NB4 (cell line): Measurements from ENCODE around the gene NOP53.

Experiments
- DNase-seq: peaks from one replicate; pipeline ENCODE4 v3.0.0; 2010; ENCODE audit warnings: low read depth
- H3K4me3 ChIP-seq: one replicate; pipeline ENCODE4 v1.5.1; 2011; ENCODE audit warnings: mild to moderate bottlenecking, low read depth, low read length, moderate library complexity
- CTCF ChIP-seq: IDR thresholded peaks from one replicate; pipeline ENCODE4 v1.5.1; 2012; ENCODE audit warnings: low read depth, low read length
- MAX ChIP-seq: IDR thresholded peaks from 2 replicates; pipeline ENCODE4 v1.6.1; 2011; ENCODE audit warnings: low read depth, low read length
- MYC ChIP-seq: IDR thresholded peaks from 2 replicates; pipeline ENCODE4 v1.6.1; 2011; ENCODE audit warnings: low read depth, low read length
- POLR2A ChIP-seq: IDR thresholded peaks from 2 replicates; pipeline ENCODE4 v1.6.1; 2011; ENCODE audit warnings: mild to moderate bottlenecking; ENCODE audit not compliant: insufficient read length; ENCODE audit errors: extremely low read depth

NOP53 gene

GRCh38 chr19:47750752-47751151 is 5.4 kb downstream of the NOP53 start:
- TF ChIP-seq CTCF (no peak), MAX (no peak), POLR2A (no peak), MYC (no peak)
- no peak for DNase-seq
- no peak overlapping the region for H3K4me3 ChIP-seq

- no peak overlapping the region for H3K4me3 ChIP-seq
- DNase-seq, result no peak
- no peak for TF ChIP-seq CTCF
- no peak for TF ChIP-seq POLR2A
- TF ChIP-seq MYC, result no peak
- no peak for TF ChIP-seq MAX
Observed at GRCh38 chr19:47752440-47753211, 7.3 kb downstream of the NOP53 start.

GRCh38 chr19:47754206-47755064 is 9.1 kb downstream of the NOP53 start:
- DNase-seq, result no peak
- no peak for TF ChIP-seq CTCF
- H3K4me3 ChIP-seq, result no peak overlapping the region

GRCh38 chr19:47755065-47755761 is 9.9 kb downstream of the NOP53 start:
- no peak for DNase-seq
- no peak for TF ChIP-seq MYC
- H3K4me3 ChIP-seq, result no peak overlapping the region

GRCh38 chr19:47755762-47756626 is 10.6 kb downstream of the NOP53 start:
- TF ChIP-seq MAX (no peak), POLR2A (no peak), MYC (no peak)
- no peak overlapping the region for H3K4me3 ChIP-seq
- peak; percentile 23 for DNase-seq

GRCh38 chr19:47756627-47756929 is 11.2 kb downstream of the NOP53 start:
- TF ChIP-seq MAX (no peak), CTCF (no peak), MYC (no peak), POLR2A (no peak)
- no peak for DNase-seq
- no peak overlapping the region for H3K4me3 ChIP-seq
